Upper lobe of left lung (tissue), 6 donors: ENCODE measurements around the gene MFSD12. TPM values are rescaled to one million over a fixed set of nuclear protein-coding genes. Genes with fewer than 3 reads are reported as not detected.
A peak's percentile ranks its signal among the peaks of the same experiment; 100 is the strongest.

ENCODE experiments used
- ATAC-seq, 2 donors: fragments of 200-7000 bp; cut with Tn5 transposase; one replicate each; pipeline ENCODE4 v1.9.1; 2022; ENCODE audit warnings: mild to moderate bottlenecking in 2 of 2, moderate library complexity in 2 of 2; ENCODE audit not compliant: low FRiP score in 2 of 2
- DNase-seq, 2 donors: peaks; one replicate each; pipeline ENCODE4 v3.0.0-alpha.2; 2019 to 2020
- H3K27ac ChIP-seq, 4 donors: fragments of 200-600 bp; sonication (generic); one replicate each; pipeline ENCODE4 v1.5.1; 2016 to 2019
- H3K27me3 ChIP-seq, 4 donors: fragments of 200-600 bp; sonication (generic); one replicate each; pipeline ENCODE4 v1.5.1; 2017 to 2019
- H3K36me3 ChIP-seq, 4 donors: fragments of 200-600 bp; sonication (generic); one replicate each; pipeline ENCODE4 v1.5.1; 2016 to 2019
- H3K4me1 ChIP-seq, 4 donors: fragments of 200-600 bp; sonication (generic); one replicate each; pipeline ENCODE4 v1.5.1; 2018 to 2019
- H3K4me3 ChIP-seq, 4 donors: fragments of 200-600 bp; sonication (generic); one replicate each; pipeline ENCODE4 v1.5.1; 2017 to 2019; ENCODE audit warnings: mild to moderate bottlenecking in 2 of 4, moderate library complexity in 1 of 4
- H3K9me3 ChIP-seq, 4 donors: fragments of 200-600 bp; sonication (generic); one replicate each; pipeline ENCODE4 v1.5.1; 2018 to 2019
- EP300 ChIP-seq, 4 donors: sonication (generic); formaldehyde crosslinking; IDR thresholded peaks; one replicate each; pipeline ENCODE4 v1.5.1; 2017; ENCODE audit warnings: antibody characterized with exemption in 4 of 4, control low read depth in 2 of 4
- POLR2A ChIP-seq, 4 donors: fragments of 450-650 bp; IDR thresholded peaks; one replicate each; pipeline ENCODE4 v1.5.1; 2016 to 2017; ENCODE audit warnings: antibody characterized with exemption in 4 of 4, mild to moderate bottlenecking in 2 of 4
- POLR2AphosphoS5 ChIP-seq, 2 donors: sonication (generic); formaldehyde crosslinking; IDR thresholded peaks; one replicate each; pipeline ENCODE4 v1.5.1; 2017; ENCODE audit warnings: antibody characterized with exemption in 2 of 2
- WGBS, 2 donors: methylation state at CpG; one replicate each; pipeline ENCODE4 v1.1.5; 2017 to 2018; 5-methylcytosine and 5-hydroxymethylcytosine counted together
- total RNA-seq, 6 donors: library from RNA; depleted of rRNA in 4 of 6; stranded (reverse); fragments of >200 nt in 4 of 6; gene quantifications; one replicate each; pipeline versions ENCODE4 v1.1.0 to v1.2.1, GENCODE V29; 2016 to 2021
- TF ChIP-seq, protein P1 (sequence below), 6 experiments: fragments of 450-650 bp in 4 of 6; fragments of 200-600 bp in 2 of 6; sonication (generic) in 2 of 6; IDR thresholded peaks; one replicate each; pipeline ENCODE4 v1.5.1; 2016 to 2019; ENCODE audit warnings: antibody characterized with exemption in 6 of 6
- donor health status: DM: no; HTN: no; CAD: no; lungs with moderate emphysema.
- donor health status: DM: no; HTN: yes; CAD: no; lungs with severe emphysema.

The MFSD12 gene
- total RNA-seq, 6 donors from 2014 or later: 44.2 to 178 (median 96.0) TPM

DNA sequence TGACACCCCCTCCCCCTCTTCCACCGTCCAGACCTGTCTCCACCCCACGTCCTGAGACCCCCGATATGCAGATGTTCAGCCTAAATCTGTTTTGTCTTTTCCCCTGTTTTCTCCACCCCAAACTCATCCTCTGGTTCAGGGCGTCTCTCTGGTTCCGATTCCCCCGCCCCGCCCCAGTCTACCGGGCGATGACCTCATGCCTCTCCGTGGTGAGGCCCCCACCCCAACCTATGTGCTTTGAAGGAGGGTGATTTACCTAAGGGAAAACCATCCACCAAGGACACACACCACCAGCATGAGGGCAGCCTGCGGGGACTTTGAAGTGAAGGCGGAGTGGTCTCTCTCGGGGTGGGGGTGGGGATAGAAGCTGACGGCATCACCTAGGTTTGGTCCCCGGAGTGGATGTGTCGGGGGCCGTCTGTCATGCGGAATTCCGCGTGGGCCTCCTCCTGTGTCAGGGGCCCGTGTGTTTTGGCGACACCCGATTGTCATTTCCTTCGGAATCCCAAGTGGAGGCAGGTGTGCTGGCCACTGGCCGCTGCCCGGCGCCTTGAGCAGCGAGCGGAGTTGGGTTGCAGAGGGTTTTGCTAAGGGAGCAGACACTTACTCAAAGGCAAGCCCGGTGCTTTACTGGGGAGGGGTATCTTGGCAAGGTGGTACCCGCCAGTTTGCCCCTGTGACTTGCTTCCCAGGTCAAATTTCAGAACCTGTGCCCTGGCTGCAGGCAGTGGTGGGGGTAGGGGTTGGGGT lies 49.8 kb downstream of the MFSD12 start:
- H3K27ac ChIP-seq: peak overlapping the region; percentile 86 to 96 (median 88)

DNA sequence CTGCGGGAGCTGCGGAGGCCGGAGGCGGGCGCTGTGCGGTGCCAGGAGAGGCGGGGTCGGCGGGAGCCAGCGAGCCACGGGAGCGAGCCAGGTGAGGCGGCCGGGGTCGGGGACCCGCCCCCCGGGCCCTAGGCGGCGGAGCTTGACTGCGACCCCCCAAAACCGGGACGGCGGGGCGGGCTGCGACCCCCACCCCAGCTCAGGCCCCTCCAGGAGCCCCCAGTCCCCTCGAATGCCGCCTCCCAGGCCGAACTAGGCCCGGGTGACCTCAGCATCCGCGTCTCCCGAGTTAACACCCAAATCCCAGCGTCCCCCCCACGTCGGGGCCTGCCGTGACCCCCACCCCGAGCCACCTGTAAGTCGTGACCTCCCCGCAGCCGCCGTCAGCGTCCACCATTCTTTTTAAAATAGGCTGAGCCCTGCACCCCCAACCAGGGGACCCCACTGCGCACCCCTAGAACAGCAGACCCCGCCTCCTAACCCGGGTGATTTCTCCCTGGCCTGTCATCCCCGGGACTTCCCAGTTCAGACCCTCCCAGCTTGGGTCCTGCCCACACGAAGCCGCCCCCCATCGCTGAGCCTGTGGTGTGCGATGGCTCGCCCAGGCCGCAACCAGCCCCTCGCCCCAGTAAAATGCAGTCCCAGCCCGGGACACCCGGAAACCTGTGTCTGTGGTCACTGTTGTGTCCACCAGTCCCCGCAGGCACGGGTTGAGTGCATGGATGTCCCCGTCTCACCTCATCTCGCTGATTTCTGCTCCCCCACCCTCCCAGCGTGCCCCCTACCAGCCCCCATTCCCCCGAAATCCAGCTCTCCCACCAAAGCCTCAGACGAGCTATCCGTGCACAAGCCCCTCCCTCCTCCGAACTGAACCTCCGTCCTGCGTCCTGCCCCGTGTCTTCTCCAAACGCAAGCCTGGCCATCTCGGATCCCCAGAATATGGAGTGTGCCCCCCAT lies 50.7 kb downstream of the MFSD12 start:
- Histone ChIP-seq H3K36me3 (peaks cover 0 to 21% (median 8%) of the 10 kb centered on the region in 4 donors), H3K9me3 (no peaks in the 10 kb centered on the region), H3K4me3 (peak overlapping the region; percentile 86 to 100 (median 98)), H3K27ac (peak overlapping the region; percentile 86 to 96 (median 88)), H3K4me1 (peaks cover 15 to 39% (median 19%) of the 10 kb centered on the region in 4 donors), H3K27me3 (no peaks in the 10 kb centered on the region)
- peak in 1 of 2 donors; percentile 18 for ATAC-seq
- WGBS, 2 donors: 0 to 1% methylated on average over 15 to 43 of the region's 69 CpGs
- peak in 1 of 2 donors; percentile 30 for DNase-seq
- no peak for TF ChIP-seq POLR2A (IDR thresholded peaks at IDR 0.05)
- TF ChIP-seq, protein P1, sequence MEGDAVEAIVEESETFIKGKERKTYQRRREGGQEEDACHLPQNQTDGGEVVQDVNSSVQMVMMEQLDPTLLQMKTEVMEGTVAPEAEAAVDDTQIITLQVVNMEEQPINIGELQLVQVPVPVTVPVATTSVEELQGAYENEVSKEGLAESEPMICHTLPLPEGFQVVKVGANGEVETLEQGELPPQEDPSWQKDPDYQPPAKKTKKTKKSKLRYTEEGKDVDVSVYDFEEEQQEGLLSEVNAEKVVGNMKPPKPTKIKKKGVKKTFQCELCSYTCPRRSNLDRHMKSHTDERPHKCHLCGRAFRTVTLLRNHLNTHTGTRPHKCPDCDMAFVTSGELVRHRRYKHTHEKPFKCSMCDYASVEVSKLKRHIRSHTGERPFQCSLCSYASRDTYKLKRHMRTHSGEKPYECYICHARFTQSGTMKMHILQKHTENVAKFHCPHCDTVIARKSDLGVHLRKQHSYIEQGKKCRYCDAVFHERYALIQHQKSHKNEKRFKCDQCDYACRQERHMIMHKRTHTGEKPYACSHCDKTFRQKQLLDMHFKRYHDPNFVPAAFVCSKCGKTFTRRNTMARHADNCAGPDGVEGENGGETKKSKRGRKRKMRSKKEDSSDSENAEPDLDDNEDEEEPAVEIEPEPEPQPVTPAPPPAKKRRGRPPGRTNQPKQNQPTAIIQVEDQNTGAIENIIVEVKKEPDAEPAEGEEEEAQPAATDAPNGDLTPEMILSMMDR (IDR thresholded peaks at IDR 0.05): no peak
- no peak for TF ChIP-seq POLR2AphosphoS5 (IDR thresholded peaks at IDR 0.05)

More for the DNA sequence above, 49.8 kb downstream of the MFSD12 start:
- no peaks in the 10 kb centered on the region for H3K27me3 ChIP-seq
- no peak for ATAC-seq
- 41 to 51% methylated on average over 27 to 28 of the region's 31 CpGs for WGBS, 2 donors
- TF ChIP-seq, protein P1 (IDR thresholded peaks at IDR 0.05): no peak
- TF ChIP-seq EP300 (IDR thresholded peaks at IDR 0.05): no peak
- no peak for TF ChIP-seq POLR2AphosphoS5 (IDR thresholded peaks at IDR 0.05)
- no peak for TF ChIP-seq POLR2A (IDR thresholded peaks at IDR 0.05)
- no peaks in the 10 kb centered on the region for H3K9me3 ChIP-seq
- H3K4me3 ChIP-seq: peak overlapping the region; percentile 86 to 100 (median 98)
- H3K36me3 ChIP-seq: peaks cover 0 to 21% (median 8%) of the 10 kb centered on the region in 4 donors
- peaks cover 15 to 43% (median 19%) of the 10 kb centered on the region in 4 donors for H3K4me1 ChIP-seq
- DNase-seq: peak in 1 of 2 donors; percentile 77

DNA sequence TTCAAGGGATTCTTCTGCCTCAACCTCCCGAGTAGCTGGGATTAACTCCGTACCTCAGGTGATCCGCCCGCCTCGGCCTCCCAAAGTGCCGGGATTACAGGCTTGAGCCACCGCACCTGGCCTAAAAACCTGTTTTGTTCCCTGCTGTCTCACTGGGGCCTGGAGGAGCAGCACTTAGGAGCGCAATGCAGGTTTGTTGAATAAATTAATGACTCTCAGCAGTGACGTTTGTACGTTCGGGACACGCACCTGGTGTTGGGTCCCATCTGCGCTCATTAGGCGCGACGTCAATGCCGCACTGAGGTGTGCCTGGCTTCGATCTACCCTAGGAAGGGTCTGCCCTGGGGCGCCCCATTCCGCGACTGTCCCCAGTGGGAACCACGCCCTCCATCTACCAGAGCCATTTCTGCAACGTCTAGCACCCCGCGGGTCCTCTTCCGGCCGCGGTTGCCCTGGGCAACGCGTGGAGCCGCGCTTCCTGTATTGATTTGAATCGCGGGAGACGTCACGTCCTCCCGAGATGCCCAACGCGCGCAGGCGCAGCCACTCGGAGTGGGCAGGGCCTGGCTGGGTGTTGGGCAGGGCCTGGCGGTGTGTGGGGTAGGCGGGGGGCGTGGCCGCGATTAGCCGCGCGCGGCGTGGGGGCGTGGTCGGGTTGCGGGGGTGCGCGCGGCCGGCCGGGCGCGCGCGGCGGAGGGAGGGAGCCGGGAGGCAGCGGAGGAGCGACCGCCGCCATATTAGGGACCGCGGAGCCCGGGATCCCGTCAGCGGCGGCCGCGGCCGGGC lies 51.6 kb downstream of the MFSD12 start, which contains the start of gene FZR1:
Gene FZR1, plus strand, starts transcription at position 714 of the 786 bp plus-strand sequence. CDS start 16,679 bp downstream, outside the sequence.
- H3K4me3 ChIP-seq: peak within 1 kb of the TSS; percentile 86 to 100 (median 98)
- ATAC-seq: peak; percentile 98
- WGBS, 2 donors: 3 to 5% methylated on average over 15 to 38 of the region's 79 CpGs
- H3K36me3 ChIP-seq: peaks cover 0 to 14% (median 7%) of the 10 kb centered on the region in 4 donors
- DNase-seq: peak; percentile 100
- H3K27ac ChIP-seq: peak within 1 kb of the TSS; percentile 86 to 96 (median 88)
- H3K9me3 ChIP-seq: no peaks in the 10 kb centered on the region
- TF ChIP-seq EP300 (IDR thresholded peaks at IDR 0.05): peak in 1 of 4 donors; percentile 75
- TF ChIP-seq, protein P1 (IDR thresholded peaks at IDR 0.05): peak in 2 of 6 experiments; percentile 21 to 23
- TF ChIP-seq POLR2A (IDR thresholded peaks at IDR 0.05): peak in 3 of 4 donors; percentile 67 to 80 (median 78)
- TF ChIP-seq POLR2AphosphoS5 (IDR thresholded peaks at IDR 0.05): peak; percentile 69 to 78
- H3K27me3 ChIP-seq: no peaks in the 10 kb centered on the region
- peaks cover 15 to 44% (median 21%) of the 10 kb centered on the region in 4 donors for H3K4me1 ChIP-seq

DNA sequence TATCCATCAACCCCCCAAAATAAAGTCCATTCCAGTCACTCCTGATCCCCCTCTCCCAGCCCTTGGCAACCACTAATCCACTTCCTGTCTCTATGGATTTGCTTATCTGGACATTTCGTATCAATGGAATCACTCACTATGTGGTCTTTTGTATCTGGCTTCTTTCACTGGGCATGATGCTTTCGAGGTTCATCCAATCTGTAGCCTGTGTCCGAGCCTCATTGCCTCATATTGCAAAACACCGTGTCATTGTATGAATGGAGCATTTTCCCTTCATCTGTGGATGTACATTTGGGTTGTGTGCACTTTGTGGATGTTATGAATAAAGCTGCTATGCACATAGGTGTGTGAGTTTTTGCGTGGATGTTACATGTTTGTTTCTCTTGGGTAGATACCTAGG lies 52.7 kb downstream of the MFSD12 start:
- no peak overlapping the region for H3K4me3 ChIP-seq
- H3K27ac ChIP-seq: peak overlapping the region in 2 of 4 donors; percentile 78 to 96
- DNase-seq: no peak
- ATAC-seq: no peak
- 71 to 85% methylated on average over 5 of the region's 5 CpGs for WGBS, 2 donors
- H3K27me3 ChIP-seq: no peaks in the 10 kb centered on the region
- H3K9me3 ChIP-seq: no peaks in the 10 kb centered on the region
- peaks cover 0 to 5% (median 3%) of the 10 kb centered on the region in 4 donors for H3K36me3 ChIP-seq
- peaks cover 18 to 49% (median 25%) of the 10 kb centered on the region in 4 donors for H3K4me1 ChIP-seq
- no peak for TF ChIP-seq POLR2AphosphoS5 (IDR thresholded peaks at IDR 0.05)
- TF ChIP-seq, protein P1 (IDR thresholded peaks at IDR 0.05): no peak
- no peak for TF ChIP-seq POLR2A (IDR thresholded peaks at IDR 0.05)
- no peak for TF ChIP-seq EP300 (IDR thresholded peaks at IDR 0.05)
